Measurements from ENCODE around the gene RGS13.
"Not testable (repeated sequence)": the region's sequence is repeated elsewhere in the genome, so short reads cannot be mapped to it uniquely, and the experiment has no call there.

RGS13 gene

GRCh38 chr1:192683081-192683480 is 47.1 kb downstream of the RGS13 start:
- DNase-seq, result not testable (repeated sequence)

- no peak for DNase-seq
Observed at GRCh38 chr1:192689459-192689858, 53.5 kb downstream of the RGS13 start.

DNA sequence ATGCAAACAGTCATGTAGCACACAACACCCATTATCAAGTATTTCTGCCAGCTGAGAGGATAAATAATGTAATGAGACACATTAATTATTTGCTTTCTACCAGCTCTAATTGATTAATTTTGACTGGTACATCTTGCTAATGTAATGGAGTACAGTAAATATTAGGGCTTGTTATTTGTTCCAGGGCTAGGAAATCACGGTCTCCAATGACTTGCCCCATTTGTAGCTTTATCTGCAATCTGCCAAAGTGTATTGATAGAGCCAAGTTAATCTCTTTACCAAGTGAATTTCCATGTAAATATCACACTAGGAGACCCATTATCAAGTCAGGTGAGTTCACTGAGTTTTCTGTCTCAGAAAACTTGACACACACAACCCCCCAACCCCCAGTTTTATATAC is 55.1 kb downstream of the RGS13 start:
- no peak for DNase-seq

DNA sequence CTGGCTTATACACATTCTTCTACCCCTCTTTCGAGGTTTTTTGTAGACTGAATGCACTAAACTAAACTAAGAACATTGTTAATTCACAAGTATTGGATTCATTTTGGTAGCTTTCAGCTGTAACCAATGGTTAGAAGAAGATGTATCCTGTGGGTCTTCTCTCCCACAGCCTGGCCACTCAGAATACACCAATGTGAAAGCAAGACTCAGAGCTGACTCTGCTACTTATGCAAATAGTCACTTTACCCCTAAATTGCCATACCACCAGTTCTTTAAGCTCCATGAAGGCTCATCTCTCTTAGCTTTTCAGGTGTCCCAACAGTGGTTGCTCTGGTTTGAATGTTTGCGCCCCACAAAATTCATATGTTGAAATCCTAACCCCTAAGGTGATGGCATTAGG is 60.1 kb downstream of the RGS13 start:
- no peak for DNase-seq

DNA sequence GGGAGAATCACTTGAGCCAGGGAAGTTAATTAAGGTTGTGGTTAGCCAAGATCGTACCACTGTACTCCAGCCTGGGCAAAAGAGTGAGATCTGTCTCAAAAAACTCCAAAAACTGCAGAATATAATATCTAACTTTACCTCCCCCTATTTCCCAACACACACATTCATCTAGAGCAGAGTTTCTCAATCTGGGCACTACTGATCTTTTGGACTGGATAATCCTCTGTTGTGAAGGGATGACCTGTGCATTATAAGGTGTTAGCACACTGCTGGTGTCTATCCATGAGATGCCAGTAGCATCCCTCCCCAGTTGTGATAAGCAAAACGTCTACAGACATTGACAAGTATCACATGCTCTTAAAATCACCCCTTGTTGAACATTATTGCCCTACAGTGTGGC is 61.8 kb downstream of the RGS13 start:
- no peak for DNase-seq

GRCh38 chr1:192698731-192699130 is 62.8 kb downstream of the RGS13 start:
- DNase-seq, result no peak

GRCh38 chr1:192700834-192701271 is 64.9 kb downstream of the RGS13 start:
- no peak for DNase-seq

GRCh38 chr1:192702212-192702902 is 66.4 kb downstream of the RGS13 start:
- no peak for DNase-seq

GRCh38 chr1:192703283-192704206 is 67.6 kb downstream of the RGS13 start:
- no peak for DNase-seq

DNA sequence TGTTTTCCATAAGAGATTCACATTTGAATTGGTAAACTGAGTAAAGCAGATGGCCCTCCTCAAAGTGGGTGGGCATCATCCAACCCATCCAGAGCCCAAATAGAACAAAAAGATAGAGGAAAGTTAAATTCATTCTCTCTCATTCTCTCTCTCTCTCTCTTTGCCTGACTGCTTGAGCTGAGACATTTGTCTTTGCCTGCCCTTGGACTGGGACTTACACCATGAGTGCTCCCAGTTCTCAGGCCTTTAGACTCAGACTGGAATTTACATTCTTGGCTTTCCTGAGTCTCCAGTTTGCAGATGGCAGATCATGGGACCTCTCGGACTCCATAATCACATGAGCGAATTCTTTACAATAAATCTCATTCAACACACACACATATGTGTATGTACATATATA is 69.6 kb downstream of the RGS13 start:
- no peak for DNase-seq

GRCh38 chr1:192706936-192707335 is 71.0 kb downstream of the RGS13 start:
- DNase-seq, result no peak

DNA sequence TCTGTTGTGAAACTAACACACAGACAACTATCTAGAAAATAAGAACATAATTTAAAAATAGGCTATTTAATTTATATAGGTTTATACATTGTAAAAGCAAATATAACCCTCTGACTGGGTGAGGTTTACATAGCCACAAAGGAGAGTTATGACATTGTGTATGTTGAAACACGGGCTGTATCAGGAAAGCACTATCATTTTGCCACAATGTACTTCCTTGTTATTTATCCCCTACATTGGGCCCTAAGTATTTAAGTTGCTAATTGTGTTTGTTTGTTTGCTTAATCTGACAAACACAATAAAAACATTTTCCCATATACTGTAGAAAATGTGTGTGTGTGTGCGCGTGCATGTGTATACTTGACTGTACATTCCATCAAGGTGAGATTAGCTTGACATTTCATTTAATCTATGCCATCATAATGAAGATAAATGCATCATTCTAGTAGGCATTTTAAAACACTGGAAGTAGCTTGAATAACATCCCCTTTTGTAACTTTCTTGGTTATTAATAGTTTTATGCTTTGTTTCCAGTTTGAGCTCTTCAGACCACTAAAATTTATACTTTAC is 72.1 kb downstream of the RGS13 start:
- no peak for DNase-seq

- no peak for DNase-seq
Observed at GRCh38 chr1:192709544-192709943, 73.6 kb downstream of the RGS13 start.

Data from suppressor macrophage treated with lipopolysaccharide for 4 hours (primary cell).